ENCODE results near the gene USF1.

The USF1 gene

GRCh38 chr1:161085165-161085564 lies 39.4 kb upstream of the USF1 start:
- Histone ChIP-seq H3K9ac (ENCODE audit: low read length) (no peak overlapping the region), H3K4me1 (ENCODE audit: insufficient read depth, low read length) (no peaks in the 10 kb centered on the region), H3K9me3 (ENCODE audit: low read length) (no peaks in the 10 kb centered on the region), H3K36me3 (ENCODE audit: insufficient read depth, low read length) (no peaks in the 10 kb centered on the region), H3K4me3 (ENCODE audit: low read depth in 1 of 2, low read length in 2 of 2) (no peak overlapping the region), H3K27me3 (ENCODE audit: control insufficient read depth in 1 of 2, insufficient read depth in 2 of 2, low read length in 2 of 2) (no peaks in the 10 kb centered on the region), H3K27ac (ENCODE audit: low read depth, low read length) (no peak overlapping the region)

- Histone ChIP-seq H3K9ac (ENCODE audit: low read length) (no peak overlapping the region), H3K27ac (ENCODE audit: low read depth, low read length) (no peak overlapping the region), H3K4me3 (ENCODE audit: low read depth in 1 of 2, low read length in 2 of 2) (no peak overlapping the region), H3K4me1 (ENCODE audit: insufficient read depth, low read length) (no peaks in the 10 kb centered on the region), H3K36me3 (ENCODE audit: insufficient read depth, low read length) (no peaks in the 10 kb centered on the region), H3K27me3 (ENCODE audit: control insufficient read depth in 1 of 2, insufficient read depth in 2 of 2, low read length in 2 of 2) (peaks cover 0 to under 1% of the 10 kb centered on the region in 2 donors), H3K9me3 (ENCODE audit: low read length) (no peaks in the 10 kb centered on the region)
Measured at GRCh38 chr1:161084597-161084988, 38.8 kb upstream of the USF1 start.

GRCh38 chr1:161083748-161084596 lies 38.2 kb upstream of the USF1 start:
- H3K4me1 ChIP-seq (ENCODE audit: insufficient read depth, low read length), result no peaks in the 10 kb centered on the region
- no peak overlapping the region for H3K9ac ChIP-seq (ENCODE audit: low read length)
- no peak overlapping the region for H3K27ac ChIP-seq (ENCODE audit: low read depth, low read length)
- no peak overlapping the region for H3K4me3 ChIP-seq (ENCODE audit: low read depth in 1 of 2, low read length in 2 of 2)
- H3K36me3 ChIP-seq (ENCODE audit: insufficient read depth, low read length), result no peaks in the 10 kb centered on the region
- no peaks in the 10 kb centered on the region for H3K9me3 ChIP-seq (ENCODE audit: low read length)
- H3K27me3 ChIP-seq (ENCODE audit: control insufficient read depth in 1 of 2, insufficient read depth in 2 of 2, low read length in 2 of 2), result peaks cover 0 to 6% of the 10 kb centered on the region in 2 donors

GRCh38 chr1:161082996-161083747 lies 37.4 kb upstream of the USF1 start:
- Histone ChIP-seq H3K4me1 (ENCODE audit: insufficient read depth, low read length) (no peaks in the 10 kb centered on the region), H3K9ac (ENCODE audit: low read length) (no peak overlapping the region), H3K27ac (ENCODE audit: low read depth, low read length) (no peak overlapping the region), H3K4me3 (ENCODE audit: low read depth in 1 of 2, low read length in 2 of 2) (no peak overlapping the region), H3K27me3 (ENCODE audit: control insufficient read depth in 1 of 2, insufficient read depth in 2 of 2, low read length in 2 of 2) (peaks cover 0 to 6% of the 10 kb centered on the region in 2 donors), H3K9me3 (ENCODE audit: low read length) (no peaks in the 10 kb centered on the region), H3K36me3 (ENCODE audit: insufficient read depth, low read length) (no peaks in the 10 kb centered on the region)

- H3K9ac ChIP-seq (ENCODE audit: low read length), result no peak overlapping the region
- H3K27me3 ChIP-seq (ENCODE audit: control insufficient read depth in 1 of 2, insufficient read depth in 2 of 2, low read length in 2 of 2), result peaks cover 0 to 6% of the 10 kb centered on the region in 2 donors
- H3K27ac ChIP-seq (ENCODE audit: low read depth, low read length), result no peak overlapping the region
- H3K4me3 ChIP-seq (ENCODE audit: low read depth in 1 of 2, low read length in 2 of 2), result no peak overlapping the region
- H3K36me3 ChIP-seq (ENCODE audit: insufficient read depth, low read length), result no peaks in the 10 kb centered on the region
- H3K9me3 ChIP-seq (ENCODE audit: low read length), result no peaks in the 10 kb centered on the region
- no peaks in the 10 kb centered on the region for H3K4me1 ChIP-seq (ENCODE audit: insufficient read depth, low read length)
Measured at GRCh38 chr1:161082483-161082882, 36.7 kb upstream of the USF1 start.

- Histone ChIP-seq H3K27ac (ENCODE audit: low read depth, low read length) (no peak overlapping the region), H3K4me3 (ENCODE audit: low read depth in 1 of 2, low read length in 2 of 2) (no peak overlapping the region), H3K9ac (ENCODE audit: low read length) (no peak overlapping the region), H3K4me1 (ENCODE audit: insufficient read depth, low read length) (no peaks in the 10 kb centered on the region), H3K9me3 (ENCODE audit: low read length) (no peaks in the 10 kb centered on the region), H3K36me3 (ENCODE audit: insufficient read depth, low read length) (no peaks in the 10 kb centered on the region), H3K27me3 (ENCODE audit: control insufficient read depth in 1 of 2, insufficient read depth in 2 of 2, low read length in 2 of 2) (peaks cover 0 to 6% of the 10 kb centered on the region in 2 donors)
Measured at GRCh38 chr1:161081519-161081918, 35.7 kb upstream of the USF1 start.

- H3K9ac ChIP-seq (ENCODE audit: low read length), result no peak overlapping the region
- no peak overlapping the region for H3K27ac ChIP-seq (ENCODE audit: low read depth, low read length)
- no peaks in the 10 kb centered on the region for H3K36me3 ChIP-seq (ENCODE audit: insufficient read depth, low read length)
- H3K9me3 ChIP-seq (ENCODE audit: low read length), result no peaks in the 10 kb centered on the region
- H3K27me3 ChIP-seq (ENCODE audit: control insufficient read depth in 1 of 2, insufficient read depth in 2 of 2, low read length in 2 of 2), result peaks cover 0 to 6% of the 10 kb centered on the region in 2 donors
- H3K4me1 ChIP-seq (ENCODE audit: insufficient read depth, low read length), result no peaks in the 10 kb centered on the region
- no peak overlapping the region for H3K4me3 ChIP-seq (ENCODE audit: low read depth in 1 of 2, low read length in 2 of 2)
Measured at GRCh38 chr1:161080441-161081405, 34.9 kb upstream of the USF1 start.

GRCh38 chr1:161079436-161080110 lies 33.8 kb upstream of the USF1 start:
- Histone ChIP-seq H3K9me3 (ENCODE audit: low read length) (no peaks in the 10 kb centered on the region), H3K4me1 (ENCODE audit: insufficient read depth, low read length) (no peaks in the 10 kb centered on the region), H3K4me3 (ENCODE audit: low read depth in 1 of 2, low read length in 2 of 2) (no peak overlapping the region), H3K27me3 (ENCODE audit: control insufficient read depth in 1 of 2, insufficient read depth in 2 of 2, low read length in 2 of 2) (peaks cover 0 to 6% of the 10 kb centered on the region in 2 donors), H3K9ac (ENCODE audit: low read length) (no peak overlapping the region), H3K27ac (ENCODE audit: low read depth, low read length) (no peak overlapping the region), H3K36me3 (ENCODE audit: insufficient read depth, low read length) (no peaks in the 10 kb centered on the region)

GRCh38 chr1:161077426-161077825 lies 31.6 kb upstream of the USF1 start:
- H3K9me3 ChIP-seq (ENCODE audit: low read length), result no peaks in the 10 kb centered on the region
- H3K27ac ChIP-seq (ENCODE audit: low read depth, low read length), result no peak overlapping the region
- no peak overlapping the region for H3K4me3 ChIP-seq (ENCODE audit: low read depth in 1 of 2, low read length in 2 of 2)
- H3K27me3 ChIP-seq (ENCODE audit: control insufficient read depth in 1 of 2, insufficient read depth in 2 of 2, low read length in 2 of 2), result peaks cover 0 to 6% of the 10 kb centered on the region in 2 donors
- no peaks in the 10 kb centered on the region for H3K36me3 ChIP-seq (ENCODE audit: insufficient read depth, low read length)
- H3K9ac ChIP-seq (ENCODE audit: low read length), result no peak overlapping the region
- no peaks in the 10 kb centered on the region for H3K4me1 ChIP-seq (ENCODE audit: insufficient read depth, low read length)

GRCh38 chr1:161076410-161076809 lies 30.6 kb upstream of the USF1 start:
- Histone ChIP-seq H3K4me3 (ENCODE audit: low read depth in 1 of 2, low read length in 2 of 2) (no peak overlapping the region), H3K9ac (ENCODE audit: low read length) (no peak overlapping the region), H3K36me3 (ENCODE audit: insufficient read depth, low read length) (no peaks in the 10 kb centered on the region), H3K9me3 (ENCODE audit: low read length) (no peaks in the 10 kb centered on the region), H3K27ac (ENCODE audit: low read depth, low read length) (no peak overlapping the region), H3K4me1 (ENCODE audit: insufficient read depth, low read length) (no peaks in the 10 kb centered on the region), H3K27me3 (ENCODE audit: control insufficient read depth in 1 of 2, insufficient read depth in 2 of 2, low read length in 2 of 2) (peaks cover 0 to 6% of the 10 kb centered on the region in 2 donors)
